ENCODE measurements around the gene MFAP5.

- TF ChIP-seq CTCF (IDR thresholded peaks at IDR 0.05) (no peak), POLR2A (IDR thresholded peaks at IDR 0.05) (no peak)
Observed at GRCh38 chr12:8638951-8639350, 23.7 kb downstream of the MFAP5 start.

Data from transverse colon (tissue), 3 donors.